B cell (primary cell): ENCODE data around the gene CCDC146. TPM values are rescaled to one million over a fixed set of nuclear protein-coding genes. Genes with fewer than 3 reads are reported as not detected.
"Not testable (repeated sequence)": the region's sequence is repeated elsewhere in the genome, so short reads cannot be mapped to it uniquely, and the experiment has no call there.

ENCODE experiments used
- ATAC-seq: fragments of 200-7000 bp; cut with Tn5 transposase; one replicate; pipeline ENCODE4 v1.10.0; 2021; ENCODE audit warnings: low read depth, mild to moderate bottlenecking, moderate number of reproducible peaks, moderate library complexity
- CTCF ChIA-PET: fragments of 350-600 bp; sonication (Branson Sonifier 250); formaldehyde crosslinking; loops from one replicate; lab custom pipeline; 2021; ENCODE audit warnings: antibody characterized with exemption, inconsistent platforms; lab: Charles Lee
- POLR2A ChIA-PET: fragments of 350-600 bp; sonication (Branson Sonifier 250); formaldehyde crosslinking; loops from one replicate; lab custom pipeline; 2021; ENCODE audit warnings: antibody characterized with exemption; lab: Charles Lee
- DNase-seq: peaks from one replicate; pipeline ENCODE4 v3.0.0; 2013
- H2AFZ ChIP-seq: 2 replicates; pipeline ENCODE4 v1.6.1; 2012; ENCODE audit warnings: mild to moderate bottlenecking, low read depth, low read length; ENCODE audit not compliant: insufficient read depth, poor library complexity, severe bottlenecking
- H3K27ac ChIP-seq, 2 donors: 1 replicate in 1 of 2; 2 replicates in 1 of 2; pipeline ENCODE4 v1.5.1; 2012 to 2013; ENCODE audit warnings: low read length in 2 of 2, mild to moderate bottlenecking in 2 of 2, moderate library complexity in 1 of 2
- H3K27me3 ChIP-seq, 4 experiments: fragments of 200-600 bp in 1 of 4; sonication (generic) in 1 of 4; replicated peaks in 1 of 4; 1 replicate in 2 of 4; 2 replicates in 2 of 4; pipeline versions ENCODE4 v1.6.1 to v1.7.0; 2013 to 2016; ENCODE audit warnings: low read length in 3 of 4, mild to moderate bottlenecking in 2 of 4, mixed read lengths in 1 of 4, moderate library complexity in 1 of 4; ENCODE audit not compliant: insufficient read depth in 4 of 4, control insufficient read depth in 3 of 4; ENCODE audit errors: control extremely low read depth in 1 of 4
- H3K36me3 ChIP-seq, 2 experiments: replicated peaks in 1 of 2; 1 replicate in 1 of 2; 2 replicates in 1 of 2; pipeline versions ENCODE4 v1.6.1 to v1.7.1; 2013; ENCODE audit warnings: low read length in 1 of 2; ENCODE audit not compliant: insufficient read depth in 2 of 2, control insufficient read depth in 1 of 2; ENCODE audit errors: control extremely low read depth in 1 of 2, extremely low read depth in 1 of 2
- H3K4me1 ChIP-seq, 2 donors: fragments of 200-600 bp in 1 of 2; sonication (generic) in 1 of 2; 1 replicate in 1 of 2; 2 replicates in 1 of 2; pipeline versions ENCODE4 v1.5.1 to v1.6.1; 2013 to 2017; ENCODE audit warnings: low read length in 2 of 2; ENCODE audit not compliant: control insufficient read depth in 2 of 2, insufficient read depth in 2 of 2
- H3K4me2 ChIP-seq: replicated peaks from 2 replicates; pipeline ENCODE3; 2012; ENCODE audit warnings: mild to moderate bottlenecking, low read depth, low read length; ENCODE audit not compliant: poor library complexity, severe bottlenecking
- H3K4me3 ChIP-seq, 5 experiments: fragments of 200-600 bp in 1 of 5; sonication (generic) in 1 of 5; 1 replicate in 3 of 5; 2 replicates in 2 of 5; pipeline versions ENCODE4 v1.5.1 to v1.7.0; 2011 to 2016; ENCODE audit warnings: low read length in 4 of 5, mild to moderate bottlenecking in 4 of 5, low read depth in 2 of 5, control low read depth in 1 of 5, moderate library complexity in 1 of 5; ENCODE audit not compliant: insufficient read depth in 1 of 5; ENCODE audit errors: control extremely low read depth in 1 of 5, extremely low read depth in 1 of 5
- H3K79me2 ChIP-seq: fragments of 200-600 bp; sonication (generic); one replicate; pipeline ENCODE4 v1.6.0; 2016; ENCODE audit warnings: low read length; ENCODE audit not compliant: control insufficient read depth, insufficient read depth
- H3K9ac ChIP-seq: fragments of 200-600 bp; sonication (generic); 2 replicates; pipeline ENCODE4 v1.6.1; 2017; ENCODE audit warnings: mild to moderate bottlenecking, low read length, moderate library complexity
- H3K9me3 ChIP-seq, 3 donors: one replicate each; pipeline versions ENCODE4 v1.6.1 to v1.7.1; 2013; ENCODE audit warnings: low read length in 2 of 3; ENCODE audit not compliant: control insufficient read depth in 2 of 3, insufficient read depth in 1 of 3; ENCODE audit errors: control extremely low read depth in 1 of 3
- H4K20me1 ChIP-seq: 2 replicates; pipeline ENCODE4 v1.6.0; 2012; ENCODE audit warnings: mild to moderate bottlenecking, low read length; ENCODE audit not compliant: insufficient read depth, control insufficient read depth, poor library complexity, severe bottlenecking
- H3K27ac Mint-ChIP-seq: one replicate; pipeline ENCODE4 v1.8.0; 2021; ENCODE audit warnings: mixed read lengths
- H3K27me3 Mint-ChIP-seq: one replicate; pipeline ENCODE4 v1.8.0; 2021; ENCODE audit warnings: mixed read lengths
- H3K4me1 Mint-ChIP-seq: one replicate; pipeline ENCODE4 v1.8.0; 2021; ENCODE audit warnings: mixed read lengths
- H3K4me3 Mint-ChIP-seq: one replicate; pipeline ENCODE4 v1.8.0; 2021; ENCODE audit warnings: mixed read lengths
- H3K9me3 Mint-ChIP-seq: one replicate; pipeline ENCODE4 v1.8.0; 2022; ENCODE audit warnings: mixed read lengths; ENCODE audit not compliant: insufficient read depth
- WGBS: methylation state at CpG from one replicate; pipeline ENCODE4 v1.1.5; 2013; ENCODE audit warnings: missing lambda C conversion rate; ENCODE audit not compliant: insufficient coverage; 5-methylcytosine and 5-hydroxymethylcytosine counted together
- intact Hi-C: fragments of 100-400 bp; cut with micrococcal nuclease; formaldehyde crosslinking; loops from one replicate; pipeline ENCODE4 v1.10.0; 2022
- polyA plus RNA-seq: library from polyadenylated mRNA; depleted of rRNA; stranded (reverse); fragments of >200 nt; gene quantifications from 2 replicates; pipeline ENCODE4 v1.2.3, GENCODE V29; 2012
- total RNA-seq, 2 donors: library from RNA; stranded (reverse); fragments of 120-200 nt in 1 of 2; gene quantifications; 1 replicate in 1 of 2; 2 replicates in 1 of 2; pipeline versions ENCODE4 v1.2.3 to v1.2.4, GENCODE V29; 2013 to 2022

Gene CCDC146
- total and polyA plus RNA-seq, 2 donors (not counting 1 experiment from before 2014, with no cell fraction given) = 5.6 to 8.5 TPM

DNA sequence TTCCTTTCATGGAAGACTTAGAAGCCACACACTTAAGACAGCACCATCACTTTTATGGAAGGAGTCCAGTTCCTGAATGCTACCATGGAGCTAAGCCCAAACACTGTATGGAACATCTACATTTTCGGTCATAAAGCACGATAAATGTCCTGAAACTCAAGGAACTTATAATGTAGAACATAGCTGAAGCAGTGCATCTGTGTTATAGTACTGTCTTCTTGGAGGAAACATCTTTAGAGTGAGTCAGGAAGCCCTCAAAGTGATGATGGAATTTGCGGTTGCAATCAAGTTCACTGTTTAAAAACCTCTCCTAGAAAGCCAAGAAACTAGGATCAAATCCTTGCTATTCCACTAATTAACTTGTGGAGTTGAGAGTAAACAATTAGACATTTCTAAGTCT lies 16.5 kb upstream of the CCDC146 start:
- H2AFZ ChIP-seq, DNase-seq, H3K4me1 ChIP-seq, H3K79me2 ChIP-seq, H3K4me3 Mint-ChIP-seq, H3K4me1 Mint-ChIP-seq, H3K4me3 ChIP-seq, H3K9me3 ChIP-seq, intact Hi-C loops, H3K27me3 Mint-ChIP-seq, H3K9me3 Mint-ChIP-seq, H3K27ac ChIP-seq, H4K20me1 ChIP-seq, POLR2A ChIA-PET, H3K27ac Mint-ChIP-seq, H3K27me3 ChIP-seq, CTCF ChIA-PET, H3K36me3 ChIP-seq, H3K4me2 ChIP-seq, H3K9ac ChIP-seq, ATAC-seq: not testable (repeated sequence)
- WGBS = no CpG with 5 or more reads among the region's 3 CpGs

DNA sequence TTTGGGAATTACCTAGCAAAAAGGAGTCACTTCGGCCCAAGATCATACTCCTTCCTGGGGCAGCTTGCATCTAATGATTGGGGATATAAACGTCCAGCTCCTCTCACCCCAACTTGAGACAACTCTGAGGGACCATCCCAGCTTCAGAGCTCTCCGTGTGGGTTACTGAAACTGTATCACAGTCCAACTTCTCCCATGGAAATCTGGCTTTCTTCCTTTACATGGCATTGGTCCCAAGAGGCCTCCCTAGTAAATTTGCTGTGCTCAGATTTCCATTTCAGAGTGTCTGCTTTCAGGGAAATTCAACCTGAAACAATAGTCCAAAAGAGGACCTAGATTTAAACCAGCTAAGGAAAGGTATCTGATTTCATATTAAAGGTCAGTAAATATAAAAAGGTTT lies 14.8 kb upstream of the CCDC146 start:
- H3K4me2 ChIP-seq, H3K27ac Mint-ChIP-seq, H3K4me3 ChIP-seq, POLR2A ChIA-PET, H3K9me3 ChIP-seq, intact Hi-C loops, CTCF ChIA-PET, H3K4me1 ChIP-seq, DNase-seq, H3K27me3 ChIP-seq, H3K9me3 Mint-ChIP-seq, H3K36me3 ChIP-seq, H3K4me1 Mint-ChIP-seq, H3K79me2 ChIP-seq, H3K27me3 Mint-ChIP-seq, H2AFZ ChIP-seq, ATAC-seq, H3K27ac ChIP-seq, H3K4me3 Mint-ChIP-seq, H4K20me1 ChIP-seq, H3K9ac ChIP-seq: not testable (repeated sequence)
- no CpG with 5 or more reads among the region's 3 CpGs for WGBS

- H3K4me2 ChIP-seq, H3K4me3 ChIP-seq, H3K4me1 Mint-ChIP-seq, H3K4me1 ChIP-seq, H3K79me2 ChIP-seq, intact Hi-C loops, H3K9me3 Mint-ChIP-seq, H3K36me3 ChIP-seq, POLR2A ChIA-PET, H3K9ac ChIP-seq, ATAC-seq, DNase-seq, CTCF ChIA-PET, H3K27me3 Mint-ChIP-seq, H4K20me1 ChIP-seq, H3K9me3 ChIP-seq, H3K27me3 ChIP-seq, H2AFZ ChIP-seq, H3K4me3 Mint-ChIP-seq, H3K27ac Mint-ChIP-seq, H3K27ac ChIP-seq: not testable (repeated sequence)
- WGBS = no CpG with 5 or more reads among the region's 1 CpG
Observed at GRCh38 chr7:77108362-77108761, 14.1 kb upstream of the CCDC146 start.
